Peyer's patch (tissue), 4 donors: ENCODE results near the gene MACROD2.

Source experiments
- POLR2A ChIP-seq, 2 donors: fragments of 450-650 bp; IDR thresholded peaks; one replicate each; pipeline ENCODE4 v1.5.1; 2017; ENCODE audit warnings: antibody characterized with exemption in 2 of 2, mild to moderate bottlenecking in 2 of 2, moderate library complexity in 2 of 2
- TF ChIP-seq, protein P1 (sequence below), 6 experiments: fragments of 450-650 bp in 4 of 6; fragments of 200-600 bp in 2 of 6; sonication (generic) in 1 of 6; IDR thresholded peaks; one replicate each; pipeline ENCODE4 v1.5.1; 2017 to 2019; ENCODE audit warnings: antibody characterized with exemption in 6 of 6, mild to moderate bottlenecking in 3 of 6, moderate library complexity in 1 of 6

DNA sequence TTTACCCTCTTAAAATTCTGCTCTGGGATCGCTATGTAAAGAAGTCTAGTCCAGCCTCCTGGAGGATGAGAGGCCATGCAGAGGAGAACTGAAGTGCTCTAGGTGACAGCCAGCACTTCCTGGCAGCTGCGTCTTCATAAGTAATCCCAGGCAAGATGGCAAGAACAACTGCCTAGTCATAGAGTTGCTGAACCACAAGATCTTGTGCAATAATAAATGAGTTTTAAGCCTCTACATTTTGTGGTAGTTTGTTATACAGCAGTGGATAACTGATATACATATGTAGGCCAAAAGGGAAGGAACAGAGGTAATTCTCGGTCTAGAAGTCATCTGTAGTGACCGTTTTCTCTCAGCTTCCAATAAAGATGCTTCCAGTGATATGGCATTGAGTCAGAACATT, 445.9 kb downstream of the MACROD2 start:
- TF ChIP-seq, protein P1, sequence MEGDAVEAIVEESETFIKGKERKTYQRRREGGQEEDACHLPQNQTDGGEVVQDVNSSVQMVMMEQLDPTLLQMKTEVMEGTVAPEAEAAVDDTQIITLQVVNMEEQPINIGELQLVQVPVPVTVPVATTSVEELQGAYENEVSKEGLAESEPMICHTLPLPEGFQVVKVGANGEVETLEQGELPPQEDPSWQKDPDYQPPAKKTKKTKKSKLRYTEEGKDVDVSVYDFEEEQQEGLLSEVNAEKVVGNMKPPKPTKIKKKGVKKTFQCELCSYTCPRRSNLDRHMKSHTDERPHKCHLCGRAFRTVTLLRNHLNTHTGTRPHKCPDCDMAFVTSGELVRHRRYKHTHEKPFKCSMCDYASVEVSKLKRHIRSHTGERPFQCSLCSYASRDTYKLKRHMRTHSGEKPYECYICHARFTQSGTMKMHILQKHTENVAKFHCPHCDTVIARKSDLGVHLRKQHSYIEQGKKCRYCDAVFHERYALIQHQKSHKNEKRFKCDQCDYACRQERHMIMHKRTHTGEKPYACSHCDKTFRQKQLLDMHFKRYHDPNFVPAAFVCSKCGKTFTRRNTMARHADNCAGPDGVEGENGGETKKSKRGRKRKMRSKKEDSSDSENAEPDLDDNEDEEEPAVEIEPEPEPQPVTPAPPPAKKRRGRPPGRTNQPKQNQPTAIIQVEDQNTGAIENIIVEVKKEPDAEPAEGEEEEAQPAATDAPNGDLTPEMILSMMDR (IDR thresholded peaks at IDR 0.05), result no peak
- no peak for TF ChIP-seq POLR2A (IDR thresholded peaks at IDR 0.05)
